ENCODE data around the gene ARHGAP24. TPM values are rescaled to one million over a fixed set of nuclear protein-coding genes. Genes with fewer than 3 reads are reported as not detected.

ARHGAP24 gene
- total RNA-seq, 4 donors from 2014 or later = 3.6 to 35.3 (median 7.2) TPM

DNA sequence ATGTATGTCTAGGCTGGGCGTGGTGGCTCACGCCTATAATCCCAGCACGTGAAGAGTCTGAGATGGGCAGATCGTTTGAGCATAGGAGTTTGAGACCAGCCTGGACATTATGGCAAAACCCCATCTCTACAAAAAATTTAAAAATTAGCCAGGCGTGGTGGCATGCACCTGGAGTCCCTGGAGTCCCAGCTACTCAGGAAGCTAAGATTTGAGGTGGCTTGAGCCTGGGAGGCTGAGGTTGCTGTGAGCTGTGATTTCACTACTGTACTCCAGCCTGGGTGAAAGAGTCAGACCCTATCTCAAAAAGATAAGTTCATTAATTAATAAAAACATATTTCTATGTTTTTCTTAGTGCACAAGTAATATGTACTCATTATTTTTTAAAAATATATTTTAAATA lies 238.1 kb downstream of the ARHGAP24 start:
- WGBS, 2 donors = 86 to 89% methylated on average over 5 of the region's 5 CpGs
- H3K36me3 ChIP-seq = no peaks in the 10 kb centered on the region
- H3K4me3 ChIP-seq = no peak overlapping the region
- H3K4me1 ChIP-seq = no peaks in the 10 kb centered on the region
- no peak overlapping the region for H3K27ac ChIP-seq
- no peaks in the 10 kb centered on the region for H3K27me3 ChIP-seq
- H3K9me3 ChIP-seq = no peaks in the 10 kb centered on the region
- intact Hi-C loops (cut with DNase I) = no loop called here
- no peak for DNase-seq
- TF ChIP-seq, protein P1, sequence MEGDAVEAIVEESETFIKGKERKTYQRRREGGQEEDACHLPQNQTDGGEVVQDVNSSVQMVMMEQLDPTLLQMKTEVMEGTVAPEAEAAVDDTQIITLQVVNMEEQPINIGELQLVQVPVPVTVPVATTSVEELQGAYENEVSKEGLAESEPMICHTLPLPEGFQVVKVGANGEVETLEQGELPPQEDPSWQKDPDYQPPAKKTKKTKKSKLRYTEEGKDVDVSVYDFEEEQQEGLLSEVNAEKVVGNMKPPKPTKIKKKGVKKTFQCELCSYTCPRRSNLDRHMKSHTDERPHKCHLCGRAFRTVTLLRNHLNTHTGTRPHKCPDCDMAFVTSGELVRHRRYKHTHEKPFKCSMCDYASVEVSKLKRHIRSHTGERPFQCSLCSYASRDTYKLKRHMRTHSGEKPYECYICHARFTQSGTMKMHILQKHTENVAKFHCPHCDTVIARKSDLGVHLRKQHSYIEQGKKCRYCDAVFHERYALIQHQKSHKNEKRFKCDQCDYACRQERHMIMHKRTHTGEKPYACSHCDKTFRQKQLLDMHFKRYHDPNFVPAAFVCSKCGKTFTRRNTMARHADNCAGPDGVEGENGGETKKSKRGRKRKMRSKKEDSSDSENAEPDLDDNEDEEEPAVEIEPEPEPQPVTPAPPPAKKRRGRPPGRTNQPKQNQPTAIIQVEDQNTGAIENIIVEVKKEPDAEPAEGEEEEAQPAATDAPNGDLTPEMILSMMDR (IDR thresholded peaks at IDR 0.05) = no peak
- no peak for TF ChIP-seq POLR2A (IDR thresholded peaks at IDR 0.05)

DNA sequence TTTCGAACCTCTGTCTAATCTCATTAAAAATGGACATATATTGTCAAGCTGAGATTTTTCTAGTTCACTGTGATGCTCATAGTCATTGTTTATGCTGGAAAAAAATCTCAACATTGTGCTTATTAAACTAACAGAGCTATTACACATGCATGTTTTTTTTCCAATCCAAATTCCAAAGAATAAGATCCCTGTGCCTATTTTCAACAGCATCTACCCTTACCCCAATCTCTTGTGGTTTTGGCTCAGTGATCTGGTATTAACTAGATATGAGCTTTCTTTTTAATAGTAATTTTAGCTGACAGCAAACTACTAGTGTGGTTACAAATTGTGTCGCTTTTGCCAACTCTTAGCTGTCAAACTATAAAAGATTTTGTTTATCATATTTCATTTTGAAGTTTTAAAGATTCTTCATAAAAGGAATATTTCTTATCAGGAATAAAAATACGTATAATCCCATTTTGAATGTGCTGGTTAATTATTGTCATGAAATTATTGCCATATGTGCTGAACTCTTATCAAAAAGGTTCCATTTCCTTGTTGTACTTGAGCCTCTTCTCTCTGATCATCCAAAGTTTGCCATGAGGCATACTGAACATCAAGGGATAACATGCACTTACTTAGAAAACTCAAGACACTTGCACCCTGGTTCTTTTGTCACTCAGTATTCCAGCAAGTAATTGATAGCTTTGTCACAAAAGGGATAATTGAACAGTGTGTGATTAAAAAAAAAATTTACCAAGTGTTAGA lies 241.2 kb downstream of the ARHGAP24 start:
- Histone ChIP-seq H3K9me3 (no peaks in the 10 kb centered on the region), H3K27me3 (no peaks in the 10 kb centered on the region), H3K4me3 (no peak overlapping the region), H3K4me1 (no peaks in the 10 kb centered on the region), H3K36me3 (no peaks in the 10 kb centered on the region), H3K27ac (no peak overlapping the region)
- DNase-seq = no peak
- intact Hi-C loops (cut with DNase I) = no loop called here
- TF ChIP-seq, protein P1 (IDR thresholded peaks at IDR 0.05) = no peak
- no peak for TF ChIP-seq POLR2A (IDR thresholded peaks at IDR 0.05)
- WGBS, 2 donors = 54 to 60% methylated on average over 3 of the region's 3 CpGs

DNA sequence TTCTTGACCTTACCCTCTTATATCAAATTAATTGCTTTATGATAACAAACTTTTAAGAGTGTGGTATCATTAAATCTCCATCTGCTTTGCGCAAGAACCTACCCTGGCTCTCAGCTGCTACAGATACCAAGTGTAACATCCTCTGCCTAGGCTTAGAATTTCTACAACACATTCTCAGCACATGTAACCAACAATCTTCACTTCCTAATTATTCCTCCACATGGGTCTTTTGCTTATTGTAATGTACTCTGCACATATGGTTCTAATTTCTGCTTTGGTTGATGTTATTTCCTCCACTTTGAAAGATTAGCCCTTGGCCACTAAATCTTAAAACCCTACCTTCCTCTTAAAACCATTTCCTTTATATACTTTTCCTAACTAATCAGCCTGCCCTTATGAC lies 242.4 kb downstream of the ARHGAP24 start:
- no peaks in the 10 kb centered on the region for H3K9me3 ChIP-seq
- TF ChIP-seq POLR2A (IDR thresholded peaks at IDR 0.05) = no peak
- TF ChIP-seq, protein P1 (IDR thresholded peaks at IDR 0.05) = no peak
- 88 to 96% methylated on average over 1 of the region's 1 CpG for WGBS, 2 donors
- no peak overlapping the region for H3K4me3 ChIP-seq
- H3K27ac ChIP-seq = no peak overlapping the region
- no peaks in the 10 kb centered on the region for H3K27me3 ChIP-seq
- intact Hi-C loops (cut with DNase I) = no loop called here
- H3K36me3 ChIP-seq = no peaks in the 10 kb centered on the region
- no peaks in the 10 kb centered on the region for H3K4me1 ChIP-seq
- no peak for DNase-seq

DNA sequence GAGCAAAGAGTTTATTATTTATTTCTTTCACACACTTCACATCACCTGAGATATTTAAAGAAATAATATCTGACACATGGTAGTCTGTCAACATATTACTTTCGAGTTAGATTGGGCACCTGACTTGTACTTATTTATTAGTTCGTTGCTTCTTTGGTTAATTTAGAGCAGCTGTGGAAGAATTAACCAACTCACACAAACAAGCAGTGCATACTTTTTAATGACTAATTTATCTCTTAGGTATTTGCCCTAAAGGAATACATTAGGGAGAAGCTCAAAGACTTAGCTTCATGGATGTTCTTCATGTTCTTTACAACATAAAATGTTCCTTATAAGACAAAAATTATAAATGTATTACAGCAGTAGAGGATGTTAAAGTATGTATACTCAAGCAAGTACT lies 242.9 kb downstream of the ARHGAP24 start:
- intact Hi-C loops (cut with DNase I) = no loop called here
- H3K9me3 ChIP-seq = no peaks in the 10 kb centered on the region
- DNase-seq = no peak
- no peak overlapping the region for H3K4me3 ChIP-seq
- H3K36me3 ChIP-seq = no peaks in the 10 kb centered on the region
- no peak for TF ChIP-seq POLR2A (IDR thresholded peaks at IDR 0.05)
- TF ChIP-seq, protein P1 (IDR thresholded peaks at IDR 0.05) = no peak
- H3K27ac ChIP-seq = no peak overlapping the region
- 32 to 37% methylated on average over 2 of the region's 2 CpGs for WGBS, 2 donors
- no peaks in the 10 kb centered on the region for H3K4me1 ChIP-seq
- H3K27me3 ChIP-seq = no peaks in the 10 kb centered on the region

DNA sequence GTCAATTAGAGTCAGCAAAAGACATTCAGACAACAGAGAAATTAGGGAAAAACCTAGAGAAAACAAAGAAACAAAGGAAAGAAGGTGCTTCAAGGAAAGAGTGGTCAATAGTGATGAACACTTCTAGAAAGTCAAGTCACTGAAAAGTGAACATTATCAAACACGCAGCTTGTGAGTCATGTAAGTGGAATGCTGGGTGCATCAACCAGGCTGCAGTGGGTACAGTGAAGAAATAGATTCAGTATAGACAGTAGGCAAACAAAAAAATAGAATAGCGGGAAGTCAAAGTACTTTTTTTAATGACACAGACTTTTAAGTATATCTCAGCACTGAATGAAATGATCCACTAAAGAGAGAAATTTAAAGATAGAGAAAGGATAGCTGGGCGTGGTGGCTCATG lies 245.8 kb downstream of the ARHGAP24 start:
- Histone ChIP-seq H3K4me1 (peaks cover 0 to 9% (median 3%) of the 10 kb centered on the region in 3 donors), H3K4me3 (no peak overlapping the region), H3K36me3 (no peaks in the 10 kb centered on the region), H3K27ac (no peak overlapping the region), H3K27me3 (no peaks in the 10 kb centered on the region), H3K9me3 (no peaks in the 10 kb centered on the region)
- no peak for DNase-seq
- TF ChIP-seq POLR2A (IDR thresholded peaks at IDR 0.05) = no peak
- TF ChIP-seq, protein P1 (IDR thresholded peaks at IDR 0.05) = no peak
- intact Hi-C loops (cut with DNase I) = no loop called here
- WGBS, 2 donors = 52 to 54% methylated on average over 3 of the region's 3 CpGs

All from esophagus squamous epithelium (tissue), 5 donors.